ENCODE data around the gene UBASH3B.
A peak's percentile ranks its signal among the peaks of the same experiment; 100 is the strongest.
"Not testable (repeated sequence)": the region's sequence is repeated elsewhere in the genome, so short reads cannot be mapped to it uniquely, and the experiment has no call there.

The UBASH3B gene, protein sequence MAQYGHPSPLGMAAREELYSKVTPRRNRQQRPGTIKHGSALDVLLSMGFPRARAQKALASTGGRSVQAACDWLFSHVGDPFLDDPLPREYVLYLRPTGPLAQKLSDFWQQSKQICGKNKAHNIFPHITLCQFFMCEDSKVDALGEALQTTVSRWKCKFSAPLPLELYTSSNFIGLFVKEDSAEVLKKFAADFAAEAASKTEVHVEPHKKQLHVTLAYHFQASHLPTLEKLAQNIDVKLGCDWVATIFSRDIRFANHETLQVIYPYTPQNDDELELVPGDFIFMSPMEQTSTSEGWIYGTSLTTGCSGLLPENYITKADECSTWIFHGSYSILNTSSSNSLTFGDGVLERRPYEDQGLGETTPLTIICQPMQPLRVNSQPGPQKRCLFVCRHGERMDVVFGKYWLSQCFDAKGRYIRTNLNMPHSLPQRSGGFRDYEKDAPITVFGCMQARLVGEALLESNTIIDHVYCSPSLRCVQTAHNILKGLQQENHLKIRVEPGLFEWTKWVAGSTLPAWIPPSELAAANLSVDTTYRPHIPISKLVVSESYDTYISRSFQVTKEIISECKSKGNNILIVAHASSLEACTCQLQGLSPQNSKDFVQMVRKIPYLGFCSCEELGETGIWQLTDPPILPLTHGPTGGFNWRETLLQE

DNA sequence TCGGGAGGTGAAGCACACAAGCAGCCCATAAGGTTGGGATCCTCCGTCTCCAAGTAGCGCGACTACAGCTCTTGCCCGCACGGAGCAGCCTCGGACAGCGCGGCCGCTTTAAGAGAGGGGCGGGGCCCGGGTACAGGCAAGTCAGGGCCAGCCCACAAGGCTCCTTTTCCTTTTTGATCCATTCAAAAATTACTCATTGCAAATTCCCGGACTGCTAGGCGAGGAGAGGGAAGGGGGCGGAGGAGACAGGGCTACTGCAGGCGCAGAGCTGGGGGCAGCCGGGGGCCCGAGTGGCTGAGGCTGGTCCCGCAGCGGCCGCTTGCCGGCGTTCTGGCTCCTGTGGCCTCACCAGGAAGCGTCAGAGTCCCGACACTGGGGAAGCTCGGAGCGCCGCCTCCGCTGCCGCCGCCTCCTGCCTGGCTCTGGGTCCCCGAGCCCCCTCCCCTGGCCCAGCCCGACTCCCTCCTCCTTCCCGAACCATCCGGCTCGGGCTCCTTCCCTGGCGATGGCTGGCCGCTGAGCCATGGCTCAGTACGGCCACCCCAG is at the start of gene UBASH3B:
Gene UBASH3B, plus strand, starts transcription at position 196 of the 546 bp plus-strand sequence. Its CDS starts 328 bp downstream, at position 524.
- peak; percentile 65 for DNase-seq

DNA sequence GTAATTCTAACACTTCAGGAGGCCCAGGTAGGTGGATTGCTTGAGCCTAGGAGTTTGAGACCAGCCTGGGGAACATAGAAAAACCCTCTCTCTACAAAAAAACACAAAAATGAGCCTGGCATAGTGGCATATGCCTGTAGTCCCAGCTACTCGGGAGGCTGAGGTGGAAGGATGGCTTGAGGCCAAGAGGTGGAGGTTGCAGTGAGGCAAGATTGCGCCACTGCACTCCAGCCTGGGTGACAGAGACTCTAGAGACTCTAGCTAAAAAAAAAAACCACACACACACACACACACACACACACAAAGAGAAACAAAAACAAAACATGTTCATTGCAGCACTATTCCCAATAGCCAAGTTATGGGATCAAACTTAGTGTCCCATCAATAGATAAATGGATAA is 48.4 kb upstream of the UBASH3B start:
- DNase-seq = not testable (repeated sequence)

DNA sequence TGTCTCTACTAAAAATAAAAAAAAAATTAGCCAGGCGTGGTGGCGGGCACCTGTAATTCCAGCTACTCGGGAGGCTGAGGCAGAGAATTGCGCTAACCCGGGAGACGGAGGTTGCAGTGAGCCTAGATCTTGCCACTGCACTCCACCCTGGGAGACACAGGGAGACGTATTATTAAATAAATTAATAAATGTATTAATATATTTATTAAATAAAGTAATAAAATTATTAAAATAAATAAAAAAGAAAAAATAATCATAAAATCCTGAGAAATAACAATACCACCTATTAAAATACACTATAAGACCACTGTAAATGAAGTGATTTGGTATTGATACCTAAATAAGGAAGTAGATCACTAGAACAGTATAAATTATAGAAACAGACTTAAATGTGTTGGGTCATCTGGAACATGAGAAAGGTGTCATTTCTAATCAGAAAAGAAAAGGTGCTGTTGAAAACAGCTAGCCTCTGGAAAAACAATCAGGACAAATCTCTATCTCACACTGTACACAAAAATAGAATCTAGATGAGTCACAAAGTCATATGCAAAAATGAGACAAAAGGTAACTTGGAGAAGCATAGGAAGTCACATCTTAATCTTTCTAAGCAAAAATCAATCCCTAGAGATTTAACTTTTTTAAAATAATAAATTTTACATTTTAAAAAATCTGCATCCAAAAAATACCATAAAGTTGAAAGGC is 43.2 kb upstream of the UBASH3B start:
- no peak for DNase-seq

DNA sequence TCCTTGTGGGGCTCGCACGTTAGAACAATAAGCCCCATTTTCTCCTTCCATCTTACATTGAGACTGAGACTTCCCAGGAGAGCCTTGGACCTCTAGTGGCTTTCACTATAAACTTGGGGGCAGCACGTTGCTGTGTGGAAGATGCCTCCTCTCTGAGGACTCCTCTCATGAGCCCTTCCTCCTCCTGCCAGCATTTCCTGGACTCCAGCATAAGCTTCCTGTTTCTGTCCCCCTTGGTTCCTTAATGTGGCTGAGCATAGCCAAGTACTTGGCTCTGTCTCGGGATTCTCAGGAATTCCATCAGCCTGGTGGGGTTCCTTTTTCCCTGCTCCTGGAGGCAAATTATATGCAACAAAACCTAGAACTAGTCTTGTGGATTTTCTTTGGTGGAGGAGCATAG is 38.8 kb upstream of the UBASH3B start:
- DNase-seq = no peak

DNA sequence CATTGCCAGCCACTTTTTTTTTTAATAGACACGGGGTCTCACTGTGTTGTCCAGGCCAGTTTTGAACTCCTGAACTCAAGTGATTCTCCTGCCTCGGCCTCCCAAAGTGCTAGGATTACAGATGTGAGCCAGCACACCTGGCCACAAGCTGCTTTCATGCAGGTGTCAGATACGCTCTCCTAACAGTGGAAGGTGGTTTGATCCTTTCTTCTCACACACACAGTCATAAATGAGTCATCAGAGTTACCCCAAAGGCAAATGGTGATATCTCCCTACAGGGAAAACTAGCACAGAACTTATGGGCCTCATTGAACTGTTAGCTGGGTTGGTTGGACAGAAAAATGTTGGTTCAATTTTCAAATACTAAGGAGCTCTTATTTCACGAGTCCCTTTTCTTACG is 38.2 kb upstream of the UBASH3B start:
- no peak for DNase-seq

DNA sequence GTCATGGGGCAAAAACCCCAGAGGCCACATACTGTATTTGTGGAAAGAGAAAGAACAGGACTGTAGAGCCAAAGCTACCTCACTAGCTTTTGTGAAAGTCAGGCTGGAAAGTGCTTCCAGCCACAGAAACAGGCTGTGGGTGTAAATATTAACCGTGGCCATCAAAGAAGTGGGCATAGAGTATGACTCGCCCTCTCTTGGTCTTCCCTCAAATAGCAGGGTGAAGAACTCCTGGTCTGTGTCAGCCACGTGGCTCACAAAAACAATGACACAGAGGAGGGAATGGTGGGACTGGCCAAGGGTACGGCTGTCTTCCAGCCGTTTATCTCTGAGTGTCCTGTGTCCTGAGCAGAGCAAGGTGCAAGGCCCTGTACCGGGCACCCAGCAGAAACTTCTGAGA is 37.6 kb upstream of the UBASH3B start:
- DNase-seq = no peak

DNA sequence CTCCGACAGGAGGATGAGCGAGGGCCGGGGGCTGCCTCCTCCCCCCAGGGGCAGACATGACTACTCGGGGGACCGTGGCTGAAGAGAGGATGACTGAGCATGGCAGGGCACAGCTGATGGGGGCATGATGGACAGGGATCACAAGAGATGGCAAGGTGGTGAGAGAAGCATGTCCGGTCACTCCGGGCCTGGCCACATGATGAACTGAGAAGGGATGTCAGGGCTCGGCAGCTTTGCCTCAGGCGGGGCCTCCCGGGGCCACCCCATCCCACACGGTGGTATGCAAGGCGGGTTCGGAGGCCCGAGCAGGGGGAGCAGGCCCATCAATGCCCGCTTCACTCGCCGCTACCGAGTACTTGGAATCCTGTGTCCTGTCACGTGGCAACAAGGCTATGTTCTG is 36.6 kb upstream of the UBASH3B start:
- no peak for DNase-seq

DNA sequence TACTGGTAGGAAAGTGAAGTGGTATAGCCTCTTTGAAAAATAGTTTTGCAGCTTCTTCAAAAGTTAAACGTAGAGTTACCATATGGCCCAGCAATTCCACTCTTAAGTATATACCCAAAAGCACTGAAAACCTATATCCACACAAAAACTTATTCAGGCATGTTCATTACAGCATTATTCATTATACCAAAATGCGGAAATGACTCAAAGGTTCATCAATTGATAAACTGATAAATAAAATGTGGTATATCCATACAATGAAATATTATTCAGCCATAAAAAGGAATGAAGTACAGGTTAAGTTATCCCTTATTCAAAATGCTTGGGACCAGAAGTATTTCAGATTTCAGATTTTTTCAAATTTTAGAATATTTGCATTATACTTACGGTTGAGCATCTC is 35.8 kb upstream of the UBASH3B start:
- no peak for DNase-seq

DNA sequence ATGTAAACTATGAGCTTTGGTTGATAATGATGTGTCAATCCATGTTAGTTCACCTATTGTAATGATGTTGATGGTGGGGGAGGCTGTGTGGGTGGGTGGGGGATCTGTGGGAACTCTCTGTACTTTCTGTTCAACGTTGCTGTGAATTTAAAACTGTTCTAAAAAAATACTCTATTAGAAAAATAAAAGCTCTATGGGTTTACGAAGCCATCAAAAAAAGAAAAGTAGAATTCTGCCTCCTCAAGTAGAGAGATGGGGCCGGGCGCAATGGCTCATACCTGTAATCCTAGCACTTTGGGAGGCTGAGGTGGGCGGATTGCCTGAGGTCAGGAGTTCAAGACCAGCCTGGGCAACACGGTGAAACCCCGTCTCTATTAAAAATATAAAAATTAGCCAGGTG is 30.0 kb upstream of the UBASH3B start:
- not testable (repeated sequence) for DNase-seq

DNA sequence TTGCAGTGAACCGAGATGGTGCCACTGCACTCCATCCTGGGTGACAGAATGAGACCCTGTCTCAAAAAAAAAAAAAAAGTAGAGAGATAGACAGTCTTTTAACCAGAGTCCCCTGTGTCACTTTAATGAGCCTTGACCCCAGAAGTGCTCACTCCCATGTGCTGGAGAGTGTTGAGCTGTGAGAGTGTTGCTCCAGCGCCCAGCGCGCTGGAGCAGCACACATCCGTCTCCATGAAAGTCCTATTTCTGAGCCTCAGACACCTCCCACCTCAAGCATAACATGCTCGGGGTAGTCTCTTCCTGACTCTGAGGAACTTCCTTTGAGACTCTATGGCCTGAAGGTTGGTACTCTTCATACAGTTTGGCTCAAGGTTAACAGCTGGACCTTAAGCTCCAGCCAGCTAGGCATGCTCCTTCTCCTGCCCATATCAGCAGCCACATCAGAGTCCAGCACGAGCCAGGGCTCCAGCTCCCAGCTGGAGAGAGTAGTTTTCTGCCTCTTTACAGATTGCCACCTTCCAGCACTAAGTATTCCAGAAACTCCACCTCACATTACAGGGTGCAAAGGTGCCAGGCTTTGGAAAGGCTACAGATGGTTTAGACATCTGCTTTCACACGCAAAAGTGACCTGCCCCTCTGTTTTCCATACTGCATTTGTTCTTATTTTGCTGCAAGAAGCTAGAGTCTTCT is 29.4 kb upstream of the UBASH3B start:
- no peak for DNase-seq

DNA sequence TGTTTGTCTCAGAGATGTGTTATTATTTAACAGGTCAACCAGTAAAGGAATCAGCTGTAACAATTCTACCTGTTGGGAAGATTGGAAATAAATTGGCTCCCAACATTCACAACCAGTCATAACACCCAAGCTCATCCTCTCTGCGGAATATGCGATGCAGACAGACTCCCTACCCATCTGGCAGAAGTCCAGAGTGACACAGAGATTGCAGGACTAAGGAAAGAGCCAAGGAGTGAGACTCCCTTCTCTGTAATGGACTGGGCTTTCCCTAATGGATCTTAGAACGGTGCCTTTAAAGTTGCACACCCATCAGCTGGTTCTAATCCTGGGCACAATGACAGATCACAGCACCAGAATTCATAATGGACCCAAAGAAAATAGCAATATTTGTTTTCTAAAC is 27.8 kb upstream of the UBASH3B start:
- DNase-seq = no peak

DNA sequence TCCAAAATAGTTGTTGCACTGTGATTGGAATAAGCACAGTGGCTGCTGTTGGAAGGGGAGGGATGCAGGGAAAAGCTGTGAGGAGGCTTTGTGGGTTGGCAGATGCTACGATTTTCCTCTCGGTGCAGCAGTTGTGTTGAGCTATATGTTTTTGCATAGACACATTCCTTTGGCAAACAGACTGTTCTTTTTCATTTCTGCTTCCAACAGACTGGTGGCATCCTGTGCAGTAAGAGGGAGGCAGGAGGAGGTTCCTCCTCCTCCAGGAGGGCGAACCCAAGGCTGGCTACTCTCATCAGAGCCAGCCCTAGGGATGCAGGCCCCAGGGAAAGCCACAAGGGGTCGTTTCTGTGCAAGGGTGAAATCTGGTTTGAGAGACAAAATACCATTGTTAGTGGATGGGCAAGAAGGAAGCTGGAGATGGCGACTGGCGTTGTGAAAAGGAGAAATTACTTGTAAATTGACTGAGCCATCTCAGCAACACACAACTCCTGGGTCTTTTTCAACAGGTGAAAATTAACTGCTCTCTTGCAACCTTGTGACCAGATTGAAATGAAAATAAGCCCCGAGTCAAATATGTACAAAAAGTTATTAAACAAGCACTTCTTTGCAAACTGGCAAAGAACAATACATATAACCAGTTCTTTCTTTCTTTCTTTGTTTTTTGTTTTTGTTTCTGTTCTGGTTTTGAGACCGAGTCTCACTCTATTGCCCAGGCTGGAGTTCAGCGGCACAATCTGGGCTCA is 26.5 kb upstream of the UBASH3B start:
- DNase-seq = peak; percentile 64

DNA sequence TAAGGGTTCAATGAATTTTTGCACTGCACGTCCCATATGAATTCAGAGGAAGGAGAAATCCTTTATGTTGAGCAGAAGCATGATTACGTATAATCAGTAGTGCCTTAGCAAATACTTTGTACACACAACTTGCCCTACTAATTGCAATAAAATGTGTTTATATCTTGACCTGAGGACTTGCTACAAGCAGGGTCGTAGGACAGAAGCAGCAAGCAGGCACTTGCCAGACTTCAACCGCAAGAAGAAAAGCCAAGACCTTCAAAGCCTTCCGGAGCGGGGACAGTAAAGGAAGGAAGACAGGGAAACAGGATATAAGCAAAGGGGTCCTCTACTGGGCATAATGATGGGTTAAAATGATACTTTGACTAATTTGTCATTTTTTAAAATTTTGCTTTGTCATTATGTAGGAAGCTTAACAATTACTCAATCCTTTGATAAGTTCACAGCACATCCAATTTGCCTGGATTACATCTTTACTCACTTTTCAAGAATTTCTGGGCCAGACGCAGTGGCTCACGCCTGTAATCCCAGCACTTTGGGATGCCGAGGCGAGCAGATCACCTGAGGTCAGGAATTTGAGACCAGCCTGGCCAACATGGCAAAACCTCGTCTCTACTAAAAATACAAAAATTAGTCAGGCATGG is 23.2 kb upstream of the UBASH3B start:
- DNase-seq = no peak

DNA sequence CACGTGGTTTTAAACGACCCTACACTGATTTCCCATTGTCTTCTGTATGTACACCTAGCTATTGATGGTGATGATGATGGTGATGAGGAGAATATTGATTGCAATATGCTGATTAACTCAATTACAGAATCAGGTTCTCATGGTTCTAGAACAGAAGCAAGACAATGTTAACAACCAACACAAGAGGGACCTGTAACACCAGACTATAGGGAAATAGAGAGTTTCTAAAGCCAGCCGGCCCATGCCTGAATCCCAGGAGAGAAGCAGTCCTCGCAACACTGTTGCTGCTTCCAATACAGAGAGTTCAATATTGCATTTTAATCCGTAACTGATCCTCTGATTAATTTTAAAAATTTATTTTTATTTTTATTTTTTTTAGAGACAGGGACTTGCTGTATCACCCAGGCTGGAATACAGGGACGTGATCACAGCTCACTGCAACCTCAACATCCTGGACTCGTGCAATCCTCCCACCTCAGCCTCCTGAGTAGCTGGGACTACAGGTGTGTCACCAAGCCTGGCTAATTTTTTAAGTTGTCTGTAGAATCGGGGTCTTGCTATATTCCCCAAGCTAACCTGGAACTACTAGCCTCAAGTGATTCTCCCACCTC is 22.2 kb upstream of the UBASH3B start:
- no peak for DNase-seq

DNA sequence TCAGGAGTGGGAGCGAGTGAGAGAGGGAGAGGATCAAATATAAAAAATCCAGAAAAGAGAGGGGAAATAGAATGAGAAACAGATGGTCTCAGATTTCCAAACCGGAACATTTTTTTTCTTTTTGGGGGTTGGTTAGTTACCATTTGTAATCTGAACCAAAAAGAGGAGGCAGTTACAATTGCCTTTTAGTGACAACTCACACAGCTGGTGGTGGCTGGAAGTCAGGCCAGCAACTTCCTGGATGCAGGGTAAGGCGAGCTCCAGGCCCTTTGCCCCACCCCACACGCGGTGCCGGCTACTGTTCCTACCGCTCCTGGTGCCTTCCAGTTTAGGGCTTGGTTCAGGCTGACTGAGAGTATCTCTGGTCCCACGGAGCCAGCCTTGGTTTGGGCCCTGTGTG is 21.0 kb upstream of the UBASH3B start:
- no peak for DNase-seq

DNA sequence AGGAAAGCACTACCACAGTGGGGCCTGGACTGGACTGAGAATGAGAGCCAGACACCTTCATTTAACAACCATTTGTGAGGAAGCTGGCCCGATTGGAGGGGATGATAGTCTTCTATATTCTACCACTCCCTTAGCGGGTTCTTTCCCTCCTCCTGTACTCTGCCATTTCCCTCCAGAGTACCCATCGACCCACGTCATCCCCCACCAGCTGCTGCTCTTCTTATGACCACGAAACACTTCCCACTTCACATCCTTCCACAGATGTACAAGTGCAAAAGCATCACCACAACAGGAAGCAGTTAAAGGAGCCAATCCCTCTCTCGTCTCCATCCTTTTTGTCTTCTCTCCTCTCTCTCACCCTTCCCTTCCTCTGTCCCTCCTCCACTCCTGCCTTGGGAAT is 18.0 kb upstream of the UBASH3B start:
- DNase-seq = no peak

DNA sequence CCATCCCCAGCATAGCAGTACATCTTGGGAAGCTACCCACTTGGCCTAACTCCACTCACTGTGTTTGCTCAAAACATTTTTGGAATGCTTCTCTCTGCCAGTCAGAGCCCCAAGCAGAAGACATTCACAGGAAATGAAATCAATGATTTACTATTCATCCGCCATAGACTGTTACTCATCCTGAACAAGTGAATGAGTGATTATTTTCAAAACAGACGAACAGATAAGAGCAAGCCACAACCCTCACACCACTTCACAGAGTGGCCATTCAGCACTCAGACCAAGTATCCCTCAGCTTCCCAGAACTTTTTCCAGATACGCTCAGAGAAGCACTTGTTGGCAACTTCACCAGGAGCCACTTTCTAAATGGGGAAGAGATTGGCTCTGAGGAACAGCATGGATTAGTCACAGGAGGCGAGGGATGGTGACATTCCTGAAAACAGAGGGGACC is 13.0 kb upstream of the UBASH3B start:
- no peak for DNase-seq

DNA sequence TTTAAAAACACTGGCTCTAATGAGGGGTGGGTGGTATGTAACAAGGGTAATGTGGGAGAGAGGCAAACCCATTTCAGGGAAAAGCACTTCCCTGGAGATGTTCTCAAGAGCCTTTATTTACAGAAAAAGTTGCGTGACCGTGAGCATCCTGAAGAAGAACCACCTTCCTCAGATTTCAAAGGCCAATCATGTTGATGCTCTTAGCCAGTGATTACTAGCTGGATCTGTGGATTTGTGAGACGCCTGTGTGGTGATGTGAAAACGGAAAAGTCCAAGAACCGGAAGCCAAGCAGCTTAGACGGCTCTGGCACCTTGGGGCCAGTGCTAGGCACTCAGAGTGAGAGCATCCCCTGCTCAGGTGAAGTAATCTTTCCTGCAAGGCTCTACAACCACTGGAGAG is 12.6 kb upstream of the UBASH3B start:
- DNase-seq = no peak

DNA sequence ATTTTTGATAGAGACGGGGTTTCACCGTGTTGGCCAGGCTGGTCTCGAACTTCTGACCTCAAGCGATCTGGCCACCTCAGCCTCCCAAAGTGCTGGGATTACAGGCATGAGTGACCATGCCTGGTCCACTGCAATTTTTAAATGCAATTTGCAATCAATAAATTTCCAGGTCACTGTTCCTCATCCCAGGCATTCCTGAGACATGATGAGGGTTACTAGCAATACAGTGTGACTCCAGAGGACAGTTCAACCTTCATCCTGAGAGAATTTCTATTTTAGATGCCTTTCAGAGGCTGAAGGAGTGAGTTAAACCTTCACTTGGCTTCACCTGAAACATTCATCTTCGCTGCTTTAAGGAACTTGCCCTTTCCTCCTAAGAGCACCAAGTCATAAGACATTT is 9.7 kb upstream of the UBASH3B start:
- DNase-seq = no peak

DNA sequence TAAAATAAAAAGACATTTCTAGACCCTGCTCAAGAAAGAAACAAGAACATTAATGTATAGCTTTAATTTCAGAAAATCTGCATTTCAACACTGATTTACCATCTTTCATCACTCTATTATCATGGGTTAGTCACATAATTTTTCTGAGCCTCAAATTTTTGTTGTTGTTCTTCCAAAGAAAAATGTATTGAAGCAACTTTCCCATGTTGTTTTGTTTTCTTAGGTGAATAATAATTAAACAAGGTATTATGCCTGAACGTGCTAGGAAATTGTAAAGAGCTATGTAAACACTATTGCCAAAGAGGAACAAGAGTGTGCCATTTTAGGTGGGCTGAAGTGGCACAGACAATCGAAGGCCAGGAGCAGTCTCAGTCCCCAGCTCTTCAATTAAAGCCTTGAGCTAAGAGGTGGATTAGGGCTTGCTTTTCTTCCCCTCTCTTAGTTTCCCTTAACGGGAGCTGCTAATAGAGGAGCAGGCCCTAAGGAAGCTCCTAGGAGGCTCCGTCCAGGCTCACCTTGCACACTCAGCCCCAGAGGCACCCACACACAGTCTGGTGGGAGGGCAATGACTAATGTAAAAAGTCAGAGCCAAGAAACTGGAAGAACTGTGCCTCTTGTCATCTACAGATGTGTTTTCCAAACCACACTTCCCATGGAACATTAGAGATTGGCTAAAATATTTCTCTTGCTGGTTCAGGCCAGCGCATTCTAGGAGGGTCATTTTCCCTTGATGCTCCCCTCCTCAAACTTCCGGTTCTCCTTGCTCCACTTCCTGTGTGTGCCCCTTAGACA is 8.8 kb upstream of the UBASH3B start:
- no peak for DNase-seq

Measured in stimulated activated CD4-positive, alpha-beta T cell treated with anti-CD3 and anti-CD28 coated beads, Interleukin-1b, Interleukin-23, amount 100 ng/mL, for 48 hours (primary cell).